ENCODE results near the gene PARD3B.

PARD3B gene

DNA sequence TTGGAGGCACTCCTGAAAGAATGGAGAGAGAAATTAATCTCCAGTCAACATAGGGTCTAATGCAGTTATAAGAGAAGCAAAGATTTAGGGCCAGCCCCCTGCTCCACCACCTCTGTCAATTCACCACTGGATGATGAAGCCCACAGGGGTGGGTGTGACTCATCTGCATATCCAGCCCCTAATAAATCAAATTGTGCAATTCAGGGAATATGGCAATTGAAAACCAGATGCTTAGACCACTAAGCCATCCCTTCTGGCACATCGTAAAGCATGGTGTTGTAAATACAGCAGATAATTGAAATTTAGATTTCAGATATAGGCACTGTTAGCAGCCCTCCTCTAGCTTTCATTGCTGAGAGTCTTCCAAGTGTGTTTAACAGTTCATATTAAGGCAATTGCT lies 541.4 kb downstream of the PARD3B start:
- peak; percentile 44 for DNase-seq

DNA sequence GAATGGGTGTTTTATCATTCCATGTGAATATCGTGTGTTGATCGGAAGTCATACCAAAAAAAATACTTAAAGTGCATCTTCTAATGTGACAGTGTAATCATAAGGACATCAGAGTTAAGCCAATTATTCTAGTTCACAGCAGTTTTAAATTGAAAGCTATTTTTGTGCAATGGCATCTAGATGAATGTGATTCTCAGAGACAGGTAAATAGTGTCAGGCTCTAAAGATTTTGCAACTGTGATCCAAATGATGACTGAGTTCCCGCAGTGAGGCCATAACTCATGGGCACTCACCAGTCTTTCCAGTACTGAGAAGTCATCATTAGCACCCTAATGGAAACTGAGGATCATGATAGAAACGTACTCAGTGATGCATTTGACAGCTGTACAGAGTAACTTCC lies 542.6 kb downstream of the PARD3B start:
- DNase-seq = no peak

DNA sequence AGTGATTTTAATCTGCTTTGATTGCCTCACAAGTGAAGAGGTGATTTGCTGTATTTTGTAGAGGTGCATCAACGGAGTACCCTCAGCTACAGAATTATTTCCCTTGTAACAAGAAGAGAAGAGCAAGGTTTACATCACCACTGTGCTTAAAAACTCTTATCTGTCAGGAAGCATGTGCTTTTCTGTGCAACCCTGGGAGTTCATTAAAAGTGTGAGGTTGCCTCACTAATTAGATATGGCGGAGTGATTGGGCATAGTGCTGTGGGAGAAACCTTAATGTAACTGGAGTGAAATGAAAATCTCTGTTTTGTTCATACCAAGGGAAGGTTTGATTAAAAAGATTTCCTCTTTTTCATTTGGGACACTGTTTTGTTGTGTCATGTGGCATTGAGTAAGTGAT lies 544.7 kb downstream of the PARD3B start:
- no peak for DNase-seq

DNA sequence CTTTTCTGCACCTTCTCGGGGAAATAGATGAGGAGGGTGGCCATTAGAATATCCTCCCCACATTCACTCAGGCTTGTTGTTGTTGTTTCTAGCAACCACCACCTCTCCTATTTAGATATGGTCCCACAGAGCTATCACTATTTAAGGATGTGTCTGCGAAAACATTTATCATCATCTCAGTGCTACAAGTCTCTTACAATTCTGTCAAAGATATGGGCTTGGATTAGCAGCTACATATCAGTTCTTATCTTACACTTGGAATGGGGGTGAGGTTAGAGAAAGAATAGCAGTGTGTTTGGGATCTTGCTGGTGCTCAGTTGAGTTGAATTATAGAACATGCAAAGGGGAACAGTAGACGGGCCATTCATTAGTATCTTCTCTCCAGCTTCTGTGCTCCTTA lies 546.1 kb downstream of the PARD3B start:
- no peak for DNase-seq

DNA sequence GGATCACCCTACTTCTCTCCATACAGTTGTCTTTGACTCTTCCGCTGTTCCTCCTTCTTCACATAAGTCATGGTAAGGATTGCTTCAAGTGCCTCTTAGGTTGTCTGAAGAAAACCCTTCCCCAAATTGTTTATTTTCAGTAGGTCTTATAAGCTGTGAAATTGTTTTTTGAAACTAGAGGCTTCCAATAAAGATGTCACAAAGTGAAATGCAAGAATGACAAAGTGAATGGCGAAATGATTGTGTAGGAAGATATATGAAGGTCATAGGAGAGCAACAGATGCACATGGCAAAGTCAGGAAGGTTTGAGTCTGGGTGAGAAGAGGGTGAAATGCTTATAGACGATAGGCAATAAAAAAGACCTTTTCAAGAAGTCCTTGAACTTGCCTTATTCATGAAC lies 548.8 kb downstream of the PARD3B start:
- no peak for DNase-seq

DNA sequence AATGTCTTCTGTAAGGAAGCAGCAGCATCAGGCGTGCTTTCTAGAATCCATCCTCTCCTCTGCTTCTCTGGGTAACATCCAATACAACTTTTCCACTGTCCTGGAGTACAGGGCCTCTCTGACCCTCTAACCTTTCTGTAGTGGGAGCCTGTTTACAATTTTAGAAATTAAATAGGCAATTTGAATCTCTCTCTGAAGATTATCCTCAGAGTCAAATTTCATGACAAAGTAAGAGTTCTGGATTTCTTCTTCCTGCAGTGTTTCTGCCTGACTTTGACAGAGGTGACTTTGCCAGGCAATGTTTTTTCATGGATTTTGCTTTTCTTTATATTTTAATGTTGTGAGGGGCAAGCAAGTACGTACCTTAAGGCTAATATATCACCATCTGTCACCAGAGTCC lies 558.4 kb downstream of the PARD3B start:
- no peak for DNase-seq

DNA sequence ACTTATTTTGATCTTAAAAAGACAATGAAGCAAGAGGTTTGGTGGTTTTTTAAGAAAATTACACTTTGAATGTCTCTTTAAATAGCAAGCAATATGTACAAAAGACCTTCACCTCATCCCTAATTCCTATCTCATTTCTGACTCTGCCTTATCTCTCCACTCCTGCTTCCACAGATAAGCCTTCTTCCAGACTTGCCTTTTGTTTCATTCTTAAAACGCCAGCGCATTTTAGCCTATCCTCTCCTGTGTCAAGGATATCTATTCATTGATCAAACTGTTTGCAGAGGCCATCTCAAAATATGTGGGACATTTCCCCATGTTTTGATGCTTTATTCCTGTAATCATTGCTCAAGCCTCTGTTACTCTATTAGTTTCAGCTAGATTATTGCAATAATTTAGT lies 562.5 kb downstream of the PARD3B start:
- DNase-seq = no peak

DNA sequence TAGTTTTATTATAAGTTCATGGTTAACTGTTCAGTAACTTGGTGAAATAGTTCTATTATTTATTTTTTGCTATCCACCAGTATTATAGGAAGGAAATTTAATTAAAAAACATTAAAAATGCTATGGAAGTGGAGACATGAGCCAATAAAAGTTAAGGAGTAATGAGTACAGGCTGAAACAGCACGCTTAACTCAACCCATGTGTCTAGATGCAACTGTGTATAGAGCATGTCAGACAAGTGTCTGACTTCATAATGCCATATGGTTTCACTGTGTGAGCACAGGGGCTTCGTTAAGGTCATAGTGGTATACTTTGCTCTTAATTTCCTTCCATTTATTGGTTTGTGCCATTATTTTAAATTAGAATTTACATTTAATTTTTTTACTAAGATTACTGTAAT lies 570.2 kb downstream of the PARD3B start:
- peak; percentile 55 for DNase-seq

DNA sequence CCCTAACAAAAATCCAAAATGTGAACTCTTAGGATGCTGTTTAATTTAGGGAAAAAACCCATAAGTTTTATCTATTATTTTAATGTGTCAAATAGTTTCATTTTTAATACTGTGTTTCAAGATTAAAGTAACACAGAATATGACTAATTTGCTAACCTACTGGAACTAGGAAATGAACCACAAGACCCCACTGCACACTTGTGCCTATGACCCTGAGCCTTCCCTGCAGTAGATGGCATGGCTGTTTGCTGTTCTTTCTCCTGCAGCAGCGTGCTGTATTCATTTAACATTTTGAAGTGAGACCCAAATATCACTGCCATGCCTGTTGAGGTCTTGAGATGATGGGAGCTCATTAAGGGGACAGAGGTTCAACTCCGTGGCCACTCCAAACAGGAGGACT lies 571.9 kb downstream of the PARD3B start:
- no peak for DNase-seq

DNA sequence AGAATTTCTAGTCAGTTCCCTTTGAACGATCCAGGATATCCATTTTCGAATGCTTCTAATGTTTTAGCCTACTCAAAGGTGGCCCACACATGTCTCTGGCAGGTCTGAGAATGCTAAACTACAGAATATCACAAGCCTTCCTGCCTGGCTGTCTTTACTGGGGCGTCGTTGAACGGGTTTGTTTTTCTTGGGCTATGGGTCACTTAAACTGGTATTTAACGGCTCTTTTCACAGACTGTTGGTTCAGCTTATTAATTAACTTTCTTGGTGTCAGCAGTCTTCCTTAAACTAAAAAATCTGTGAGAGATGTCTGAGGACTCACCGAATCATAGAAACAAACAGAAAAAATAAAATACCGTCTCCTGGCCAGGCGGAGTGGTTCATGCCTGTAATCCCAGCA lies 573.9 kb downstream of the PARD3B start:
- no peak for DNase-seq

DNA sequence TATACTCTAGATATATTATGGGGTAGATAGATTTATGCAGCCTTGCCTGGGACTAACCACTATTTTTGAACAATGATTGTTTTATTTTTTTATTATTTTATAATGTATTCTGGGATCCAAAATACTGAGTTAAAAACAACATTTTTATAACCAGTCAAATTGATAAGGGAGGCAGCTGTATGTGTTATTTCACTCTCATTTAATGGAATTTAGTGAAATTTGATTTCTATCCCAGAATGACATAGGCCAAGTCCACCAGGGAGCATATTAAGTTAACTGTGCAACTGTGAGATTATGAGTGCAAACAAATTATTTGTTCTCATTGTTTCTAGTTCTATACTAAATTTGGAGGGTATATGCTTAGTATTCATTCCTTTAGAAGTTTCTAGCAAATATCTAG lies 583.5 kb downstream of the PARD3B start:
- DNase-seq = no peak

DNA sequence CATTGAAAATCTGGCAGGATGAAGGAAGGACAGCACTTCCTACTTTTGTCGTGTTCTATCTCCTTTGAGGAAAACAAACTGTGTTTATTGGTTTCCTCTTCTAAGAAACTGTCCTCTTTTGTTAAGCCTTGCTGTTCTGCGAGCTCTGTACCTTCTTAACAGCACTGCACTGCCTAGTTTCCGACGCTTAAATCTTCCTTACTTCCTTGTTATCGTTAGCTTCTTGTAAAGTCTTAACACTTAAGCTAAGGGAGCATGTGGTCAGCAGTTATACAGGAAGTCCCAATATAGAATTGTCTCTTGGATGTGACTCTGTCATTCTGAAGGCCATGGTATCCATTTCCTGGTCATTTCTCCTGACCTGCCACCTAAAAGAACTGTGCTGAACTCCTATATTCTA lies 584.3 kb downstream of the PARD3B start:
- no peak for DNase-seq

DNA sequence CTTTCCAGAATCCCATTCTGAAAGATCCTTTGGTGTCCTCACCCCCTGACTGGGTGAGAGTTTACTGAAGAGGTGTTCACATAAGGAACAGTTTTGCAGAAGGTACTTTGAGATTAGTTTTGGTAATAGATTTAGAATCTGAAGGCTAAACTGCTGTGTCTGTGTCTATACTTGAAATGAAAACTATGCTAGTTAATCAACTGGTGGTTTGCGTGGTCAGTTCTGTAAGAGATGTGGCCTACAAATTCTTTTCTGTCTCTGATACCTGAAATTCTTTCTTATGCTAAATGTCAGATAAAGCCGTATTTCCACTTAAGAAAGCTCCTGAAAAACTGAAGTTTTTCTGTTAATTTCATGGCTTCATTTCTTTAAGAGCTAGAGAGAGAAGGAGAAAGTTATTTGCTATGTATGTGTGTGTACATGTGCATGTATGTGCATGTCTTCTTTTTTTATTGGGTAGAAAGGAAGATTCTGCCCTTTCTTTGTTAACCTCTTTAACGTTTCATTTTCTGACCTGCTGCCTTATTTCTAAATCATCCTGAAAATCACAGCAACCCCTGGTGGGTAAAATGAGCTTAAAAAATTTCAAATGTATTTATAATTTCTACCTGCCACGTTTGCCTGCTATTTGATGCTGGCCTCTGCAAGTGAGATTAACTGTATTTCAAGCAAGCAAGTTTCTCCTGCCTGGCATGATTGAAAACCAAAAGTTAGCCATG lies 585.0 kb downstream of the PARD3B start:
- DNase-seq = no peak

DNA sequence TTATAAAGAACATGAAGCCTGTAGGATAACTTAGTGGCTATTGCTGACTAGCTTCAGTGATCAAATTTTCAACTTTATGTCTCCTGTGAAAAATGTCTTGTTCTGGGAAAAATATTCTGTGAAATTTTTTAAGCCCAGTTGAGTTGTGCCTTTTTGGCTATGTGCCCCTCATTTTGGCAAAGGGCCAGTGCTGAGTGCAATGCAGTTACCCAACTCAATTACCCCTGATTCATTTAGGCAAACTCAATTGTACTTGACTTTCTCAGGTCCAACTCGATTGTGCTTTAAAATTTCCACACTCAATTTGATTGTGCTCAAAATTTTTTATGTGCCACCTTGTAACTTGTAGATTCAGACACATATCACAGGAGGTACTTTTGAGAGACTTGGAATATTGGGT lies 588.3 kb downstream of the PARD3B start:
- no peak for DNase-seq

DNA sequence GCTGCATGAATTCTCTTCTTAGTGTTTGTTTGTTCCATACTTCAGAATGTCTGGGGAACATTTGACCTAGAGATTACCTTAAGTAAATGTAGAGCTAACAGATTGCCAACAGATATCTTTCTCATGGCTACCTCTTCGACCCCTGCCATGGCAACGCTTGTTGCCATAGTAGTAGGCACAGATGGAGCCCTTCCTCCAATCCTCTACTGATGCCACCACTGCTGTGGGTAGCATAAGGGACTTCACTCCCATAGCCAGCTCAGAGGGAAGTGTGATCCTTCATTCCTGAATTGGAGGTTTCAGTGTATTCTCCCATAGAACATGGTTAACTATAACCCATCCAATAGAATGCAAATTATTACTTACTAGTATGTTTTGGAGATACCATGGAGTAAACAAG lies 593.5 kb downstream of the PARD3B start:
- DNase-seq = no peak

DNA sequence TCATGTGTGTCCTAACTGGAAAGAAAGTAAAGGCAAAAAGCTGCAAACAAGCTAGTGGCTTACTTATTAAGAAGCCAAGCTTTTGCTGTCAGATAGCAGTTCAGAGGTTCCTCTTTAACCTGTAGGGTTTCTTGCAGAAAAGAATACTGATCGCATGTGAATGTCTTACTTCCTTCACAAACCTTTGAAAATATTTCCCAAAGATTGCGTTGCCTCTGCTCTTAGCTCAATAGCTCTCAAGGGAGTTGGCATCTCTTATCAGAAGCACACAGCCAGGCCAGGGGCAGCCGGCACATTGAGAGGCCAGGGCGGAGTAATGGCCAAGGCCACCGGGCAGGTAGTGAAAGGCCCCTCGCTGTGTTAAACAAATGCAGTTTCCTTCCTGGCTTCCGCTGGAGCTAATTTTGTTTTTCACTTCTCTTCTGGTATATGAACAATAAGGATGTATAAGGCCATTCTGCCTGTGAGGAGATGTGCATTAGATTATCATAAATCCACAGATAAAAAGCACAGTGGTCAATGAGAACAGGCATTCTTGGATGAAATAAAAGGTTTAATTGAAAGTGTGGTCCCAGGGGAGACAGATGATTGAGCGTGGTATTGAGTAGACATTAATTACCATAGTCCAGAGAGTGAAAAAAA lies 594.7 kb downstream of the PARD3B start:
- no peak for DNase-seq

DNA sequence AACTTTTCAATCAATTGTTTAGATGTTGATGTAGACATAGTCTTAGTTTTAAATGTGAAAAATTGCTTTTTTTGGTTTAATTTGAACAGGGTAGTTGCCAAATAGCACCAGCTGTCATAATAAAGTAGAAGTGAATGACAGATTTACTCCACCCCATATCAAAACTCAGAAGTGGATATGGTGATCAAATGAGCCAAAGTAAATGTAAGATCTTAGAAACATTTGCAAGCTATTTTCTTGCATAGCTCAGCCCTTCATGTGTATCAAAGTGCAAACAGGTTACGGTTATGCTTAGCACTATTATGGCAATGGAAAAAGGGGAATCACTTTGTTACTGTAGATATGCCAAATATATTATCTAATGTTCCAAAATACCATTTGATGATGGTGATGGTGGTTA lies 596.1 kb downstream of the PARD3B start:
- DNase-seq = no peak

DNA sequence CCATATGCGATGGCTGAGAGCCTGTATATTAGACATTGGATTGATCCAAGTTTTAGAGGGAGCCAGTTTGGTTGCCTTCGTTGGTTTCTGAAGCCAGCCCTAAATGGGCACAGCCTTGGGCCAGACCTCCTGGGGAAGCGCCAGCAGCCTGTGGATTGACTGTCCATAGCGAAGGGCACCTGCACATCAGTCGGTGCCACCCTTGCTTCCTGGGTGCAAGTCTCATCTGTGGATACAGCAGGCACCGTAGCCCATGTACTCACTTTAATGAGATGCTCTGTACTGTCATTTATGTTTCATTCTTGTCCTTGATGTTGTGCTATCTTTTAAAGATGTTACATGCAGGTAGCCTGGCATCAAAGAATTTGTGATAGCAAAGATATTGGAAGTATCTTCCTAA lies 600.6 kb downstream of the PARD3B start:
- DNase-seq = no peak

DNA sequence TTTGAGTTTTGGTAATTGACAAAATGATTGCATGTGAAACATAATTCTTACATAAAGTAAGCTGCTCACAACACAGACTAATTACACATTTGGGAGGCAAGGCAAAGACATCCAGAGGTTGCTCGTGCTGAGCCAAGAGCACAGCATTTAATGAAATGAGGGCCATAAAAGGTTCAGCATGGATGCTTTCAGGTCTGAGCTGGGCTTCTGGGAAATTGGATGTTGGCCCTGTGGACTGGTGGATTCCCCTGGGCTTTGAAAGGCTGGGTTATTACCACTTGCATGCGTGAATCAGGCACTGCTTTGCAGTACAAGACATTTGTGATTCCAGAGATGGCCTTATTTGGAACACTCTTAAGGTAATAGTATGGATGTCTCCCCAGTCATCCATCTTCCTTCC lies 603.5 kb downstream of the PARD3B start:
- peak; percentile 9 for DNase-seq

DNA sequence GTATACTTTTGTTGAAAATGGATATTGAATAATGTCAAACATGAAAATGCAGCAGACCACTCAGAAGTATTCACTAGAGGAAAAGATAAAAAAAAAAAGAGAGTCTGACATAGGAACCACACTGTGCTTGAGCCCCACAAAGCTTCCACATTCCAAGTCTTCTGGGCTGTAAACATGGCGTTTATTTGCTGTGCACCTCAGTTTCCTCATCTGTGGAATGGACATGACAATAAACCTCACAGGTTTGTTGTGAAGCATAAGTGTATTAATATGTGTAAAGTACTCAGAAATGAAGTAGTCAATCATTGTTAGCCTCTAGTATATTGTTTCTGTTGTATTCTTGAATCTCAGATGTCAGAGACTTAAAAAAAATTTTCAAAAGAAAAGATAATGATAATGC lies 611.2 kb downstream of the PARD3B start:
- DNase-seq = no peak

DNA sequence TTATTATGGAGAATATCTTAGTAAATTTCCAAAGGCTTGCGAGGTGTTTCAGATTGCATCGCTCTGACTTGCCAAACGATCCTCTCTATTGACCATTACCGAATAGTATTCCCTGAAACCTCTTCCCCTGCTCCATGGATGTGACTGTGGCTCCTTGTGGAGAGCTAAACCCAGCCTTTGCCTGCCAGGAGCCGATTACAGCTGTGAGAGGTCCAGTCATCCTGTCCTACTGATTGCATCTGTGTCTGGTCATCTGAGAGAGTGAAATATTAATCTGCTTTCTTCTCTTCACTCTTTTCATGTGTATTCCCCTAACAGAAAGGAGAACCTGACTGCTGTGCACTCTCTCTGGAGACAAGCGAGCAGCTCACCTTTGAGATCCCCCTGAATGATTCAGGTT lies 613.1 kb downstream of the PARD3B start:
- no peak for DNase-seq

DNA sequence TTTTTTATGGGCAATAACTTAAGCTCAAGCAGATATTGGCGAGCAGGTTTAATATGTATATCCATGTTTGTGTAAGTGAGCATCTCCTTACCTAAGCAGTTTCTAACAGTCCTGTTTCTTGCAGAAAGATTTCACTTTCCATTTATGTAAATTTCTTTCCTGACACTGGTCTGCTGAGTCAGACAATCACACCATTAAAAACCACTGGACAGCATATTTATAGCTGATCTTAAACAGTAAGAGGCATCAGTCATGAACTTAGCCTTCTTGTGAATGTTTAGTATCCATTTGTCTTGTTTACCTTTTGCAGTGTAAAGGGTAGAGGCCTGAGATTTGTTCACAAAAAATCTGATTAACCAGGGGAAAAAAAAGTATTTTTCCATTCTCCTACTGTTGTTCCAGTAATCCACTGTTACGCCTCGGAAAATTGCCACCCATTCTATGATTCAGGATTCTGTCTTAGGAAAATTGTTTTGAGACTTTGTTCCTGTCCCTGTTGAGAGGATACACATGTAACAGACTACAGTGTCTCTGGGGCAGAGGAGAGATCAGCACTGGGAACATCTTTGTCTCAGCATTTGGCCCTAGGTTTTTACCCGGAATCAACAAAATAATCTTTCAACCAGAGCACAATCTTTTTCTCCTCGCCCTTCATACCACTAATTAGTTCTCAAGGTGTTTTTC lies 616.0 kb downstream of the PARD3B start:
- no peak for DNase-seq

DNA sequence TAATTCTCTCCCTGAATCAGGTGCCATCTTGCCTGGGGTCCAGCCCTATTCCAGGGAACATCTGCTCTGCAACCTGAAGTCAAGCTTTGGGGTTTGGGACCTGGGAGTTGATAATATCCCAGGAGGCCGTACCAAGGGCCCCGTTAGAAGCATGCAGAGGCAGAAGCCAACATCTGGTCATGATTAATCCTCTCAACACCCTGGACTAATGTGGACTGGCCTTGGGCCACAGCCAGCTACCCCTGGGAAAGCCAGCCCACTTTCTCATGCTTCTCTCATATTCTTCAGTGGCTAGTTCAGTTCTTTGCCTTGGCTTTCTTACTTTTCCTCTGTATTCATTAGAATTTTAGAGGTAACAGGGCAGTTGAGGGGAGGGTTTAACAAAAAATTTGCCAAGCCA lies 621.5 kb downstream of the PARD3B start:
- no peak for DNase-seq

DNA sequence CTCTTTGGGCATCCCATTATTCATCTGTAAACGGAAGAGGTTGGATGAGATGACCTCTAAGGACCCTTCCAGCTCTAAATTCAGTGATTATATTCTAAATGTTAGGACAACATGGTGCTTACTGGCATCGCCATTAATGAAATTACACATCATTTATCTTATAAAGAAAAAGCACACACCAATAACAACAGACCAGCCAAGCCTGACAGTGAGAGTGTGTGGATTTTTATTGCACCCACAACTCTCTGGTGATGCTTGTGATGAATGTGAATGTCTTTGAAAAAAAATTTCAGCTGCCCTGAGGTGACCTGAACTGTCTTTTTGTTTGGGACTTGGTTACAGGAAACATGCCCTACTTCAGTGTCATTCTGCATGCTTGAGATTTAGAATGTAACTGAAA lies 623.7 kb downstream of the PARD3B start:
- DNase-seq = no peak

DNA sequence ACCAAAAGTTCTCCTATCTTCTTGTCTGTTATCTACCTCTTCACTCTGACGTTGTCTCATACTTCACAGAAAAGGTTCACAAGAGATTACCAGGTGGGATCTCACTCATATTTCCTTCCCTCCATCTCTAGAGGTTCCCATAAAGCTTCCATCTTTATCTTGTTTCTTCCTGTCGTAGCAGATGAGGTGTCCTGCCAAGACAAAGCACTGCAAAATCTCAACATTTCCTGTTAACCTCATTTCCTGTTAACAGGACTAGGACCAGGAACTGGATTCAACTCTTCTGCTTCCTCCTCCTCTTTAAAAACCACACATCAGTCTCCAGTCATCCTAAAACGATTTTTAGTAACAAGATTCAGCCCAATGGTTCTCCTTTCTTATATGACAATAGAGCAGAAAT lies 624.2 kb downstream of the PARD3B start:
- no peak for DNase-seq

All from NCI-H82 (cell line).